PC-3 (cell line): ENCODE results near the gene TAF11.
"Not testable (repeated sequence)": the region's sequence is repeated elsewhere in the genome, so short reads cannot be mapped to it uniquely, and the experiment has no call there.

Experiments
- EZH2 ChIP-seq: fragments of 300-600 bp; sonication (generic); IDR thresholded peaks from one replicate; pipeline ENCODE4 v1.6.1; 2017; ENCODE audit warnings: antibody characterized with exemption, mild to moderate bottlenecking, low read length; ENCODE audit not compliant: unreplicated experiment
- EZH2phosphoT487 ChIP-seq: fragments of 300-600 bp; sonication (generic); IDR thresholded peaks from 2 replicates; pipeline ENCODE4 v1.6.1; 2018; ENCODE audit warnings: mild to moderate bottlenecking, antibody characterized with exemption, low read length, borderline replicate concordance
- TF ChIP-seq, protein P1 (sequence below): fragments of 300-600 bp; sonication (generic); conservative IDR thresholded peaks from 2 replicates; pipeline ENCODE4 v1.5.1; 2017; ENCODE audit warnings: antibody characterized with exemption, low read depth, mild to moderate bottlenecking, low read length

DNA sequence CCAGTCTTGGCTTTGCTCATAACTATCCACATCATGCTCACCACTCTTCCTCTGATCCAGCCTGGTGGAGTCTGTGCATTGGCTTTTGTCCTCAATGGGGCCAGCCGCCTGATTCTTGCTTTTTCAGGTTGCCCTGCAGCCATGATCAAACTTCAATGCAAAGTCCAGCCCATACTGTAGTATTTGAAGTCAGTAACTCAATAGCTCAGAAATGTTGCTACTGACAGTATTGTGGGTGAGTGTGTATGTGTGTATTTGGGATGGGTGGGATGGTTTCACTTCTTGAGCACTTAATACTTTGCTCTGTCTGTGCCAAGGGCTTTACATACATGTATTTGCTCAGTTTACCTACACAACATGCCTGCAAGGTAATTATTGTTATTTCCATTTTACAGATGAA is 11.9 kb upstream of the TAF11 start:
- TF ChIP-seq EZH2phosphoT487, EZH2: not testable (repeated sequence)
- TF ChIP-seq, protein P1, sequence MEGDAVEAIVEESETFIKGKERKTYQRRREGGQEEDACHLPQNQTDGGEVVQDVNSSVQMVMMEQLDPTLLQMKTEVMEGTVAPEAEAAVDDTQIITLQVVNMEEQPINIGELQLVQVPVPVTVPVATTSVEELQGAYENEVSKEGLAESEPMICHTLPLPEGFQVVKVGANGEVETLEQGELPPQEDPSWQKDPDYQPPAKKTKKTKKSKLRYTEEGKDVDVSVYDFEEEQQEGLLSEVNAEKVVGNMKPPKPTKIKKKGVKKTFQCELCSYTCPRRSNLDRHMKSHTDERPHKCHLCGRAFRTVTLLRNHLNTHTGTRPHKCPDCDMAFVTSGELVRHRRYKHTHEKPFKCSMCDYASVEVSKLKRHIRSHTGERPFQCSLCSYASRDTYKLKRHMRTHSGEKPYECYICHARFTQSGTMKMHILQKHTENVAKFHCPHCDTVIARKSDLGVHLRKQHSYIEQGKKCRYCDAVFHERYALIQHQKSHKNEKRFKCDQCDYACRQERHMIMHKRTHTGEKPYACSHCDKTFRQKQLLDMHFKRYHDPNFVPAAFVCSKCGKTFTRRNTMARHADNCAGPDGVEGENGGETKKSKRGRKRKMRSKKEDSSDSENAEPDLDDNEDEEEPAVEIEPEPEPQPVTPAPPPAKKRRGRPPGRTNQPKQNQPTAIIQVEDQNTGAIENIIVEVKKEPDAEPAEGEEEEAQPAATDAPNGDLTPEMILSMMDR, result not testable (repeated sequence)
